Stimulated activated CD4-positive, alpha-beta T cell treated with anti-CD3 and anti-CD28 coated beads, TNF-alpha, amount 100 ng/mL, for 4 hours (primary cell): ENCODE results near the gene TNRC18.
"Not testable (repeated sequence)": the region's sequence is repeated elsewhere in the genome, so short reads cannot be mapped to it uniquely, and the experiment has no call there.

Source experiments
- DNase-seq, 3 experiments: peaks; one replicate each; pipeline ENCODE4 v3.0.0-alpha.2; 2020; ENCODE audit warnings: low read depth in 3 of 3

TNRC18 gene

DNA sequence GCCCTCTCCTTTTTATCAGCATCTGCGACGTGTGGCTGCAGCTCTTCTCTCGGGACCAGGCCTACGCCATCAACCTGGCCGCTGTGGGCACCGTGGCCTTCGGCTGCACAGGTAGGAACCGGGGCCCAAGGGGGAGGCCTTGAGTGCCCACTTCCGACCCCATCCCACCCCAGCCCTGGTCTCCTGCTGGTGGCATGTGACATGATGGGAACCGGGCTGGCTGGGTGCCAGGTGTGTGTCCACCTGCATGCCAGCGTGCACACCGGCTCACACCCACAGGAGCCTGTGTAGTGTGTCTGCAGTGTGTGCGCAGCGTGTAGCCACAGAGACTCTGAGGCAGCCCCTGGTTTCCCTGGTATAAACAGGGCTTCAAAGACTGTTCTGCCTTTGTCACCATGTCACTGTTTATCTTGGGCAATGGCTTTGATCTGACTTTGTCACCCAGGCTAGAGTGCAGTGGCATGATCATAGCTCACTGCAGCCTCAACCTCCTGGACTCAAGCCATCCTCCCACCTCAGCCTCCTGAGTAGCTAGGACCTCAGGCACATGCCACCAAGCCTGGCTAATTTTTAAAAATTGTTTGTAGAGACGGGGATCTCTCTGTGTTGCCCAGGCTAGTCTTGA lies 131.8 kb downstream of the TNRC18 start:
- DNase-seq, result not testable (repeated sequence)

DNA sequence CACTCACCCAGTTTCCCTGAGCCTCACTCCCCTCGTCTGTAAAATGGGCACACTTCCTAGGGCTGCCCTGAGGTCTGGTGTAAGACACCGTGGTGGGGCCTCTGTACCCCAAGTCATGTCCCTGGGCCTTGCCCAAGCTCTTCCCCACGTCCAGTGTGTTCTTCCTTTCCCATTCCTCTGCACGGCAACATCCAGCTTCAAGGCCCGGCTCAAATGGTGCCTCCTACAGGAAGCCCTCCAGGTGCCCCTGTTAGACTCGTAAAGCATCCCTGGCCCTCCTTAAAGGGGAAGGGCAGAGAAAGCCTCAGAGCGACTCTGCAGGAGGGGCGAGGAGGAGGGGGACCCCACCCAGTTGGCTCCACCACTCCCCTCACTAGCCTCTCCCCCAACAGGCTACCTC lies 132.3 kb downstream of the TNRC18 start:
- DNase-seq, result no peak

DNA sequence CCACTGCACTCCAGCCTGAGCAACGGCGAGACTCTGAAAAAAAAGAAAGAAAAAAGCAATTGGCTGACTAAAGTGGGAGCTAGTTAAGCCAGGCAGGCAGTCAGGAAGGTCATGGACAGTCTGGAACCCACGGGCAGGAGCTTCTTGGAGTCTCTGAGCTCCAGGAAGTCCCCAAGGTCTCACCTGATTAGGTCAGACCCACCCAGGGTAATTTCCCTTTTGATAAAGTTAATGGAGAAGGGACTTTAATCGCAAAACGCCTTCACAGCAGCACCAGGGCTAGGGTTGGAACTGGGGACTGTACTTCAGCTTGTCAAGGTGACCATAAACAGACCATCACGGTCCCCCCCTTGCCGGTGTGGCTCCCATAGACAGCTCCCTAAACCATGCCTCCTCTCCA lies 134.3 kb downstream of the TNRC18 start:
- no peak for DNase-seq

DNA sequence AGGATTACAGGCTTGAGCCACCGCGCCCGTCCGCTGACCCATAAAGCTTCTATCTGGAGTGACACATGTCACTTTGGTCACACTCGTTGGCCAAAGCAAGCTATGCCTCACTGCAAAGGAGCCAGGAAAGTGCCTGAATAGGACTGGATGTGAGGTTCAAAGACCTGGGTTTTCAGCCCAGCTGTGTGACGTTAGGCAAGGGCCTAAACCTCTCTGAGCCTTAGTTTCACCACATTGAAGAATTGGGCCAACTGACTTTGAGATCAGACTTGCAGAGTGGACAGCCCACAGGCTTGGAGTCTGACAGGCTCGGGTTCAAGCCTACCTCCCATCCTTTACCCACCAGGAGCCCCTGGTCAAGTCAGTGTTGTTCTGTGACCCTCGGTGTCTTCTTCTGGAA lies 135.1 kb downstream of the TNRC18 start:
- DNase-seq, result not testable (repeated sequence)

DNA sequence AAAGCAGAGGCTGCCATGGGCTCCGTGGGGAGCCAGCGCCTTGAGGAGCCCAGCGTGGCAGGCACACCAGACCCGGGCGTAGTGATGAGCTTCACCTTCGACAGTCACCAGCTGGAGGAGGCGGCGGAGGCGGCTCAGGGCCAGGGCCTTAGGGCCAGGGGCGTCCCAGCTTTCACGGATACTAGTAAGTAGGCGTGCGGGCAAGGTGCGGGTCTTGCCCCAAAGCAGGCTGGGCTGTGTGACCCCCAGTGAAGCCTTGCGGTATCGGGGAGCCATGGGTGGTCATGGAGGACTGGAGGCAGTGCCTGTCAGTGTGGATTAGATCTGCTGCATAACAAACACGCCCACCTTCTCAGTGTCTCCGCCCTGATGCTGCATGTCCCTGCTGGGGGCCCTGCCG lies 135.8 kb downstream of the TNRC18 start:
- no peak for DNase-seq

DNA sequence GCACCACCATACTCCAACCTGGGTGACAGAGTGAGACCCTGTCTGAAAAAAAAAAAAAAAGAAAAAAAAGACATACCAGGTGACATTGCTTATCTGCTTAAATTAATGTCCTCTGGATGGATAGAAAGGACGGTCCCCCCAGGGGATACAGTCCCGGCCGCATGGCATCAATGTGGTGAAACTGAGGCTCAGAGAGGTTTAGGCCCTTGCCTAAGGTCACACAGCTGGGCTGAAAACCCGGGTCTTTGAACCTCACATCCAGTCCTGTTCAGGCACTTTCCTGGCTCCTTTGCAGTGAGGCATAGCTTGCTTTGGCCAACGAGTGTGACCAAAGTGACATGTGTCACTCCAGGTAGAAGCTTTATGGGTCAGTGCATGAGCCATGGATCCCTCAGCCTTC lies 136.3 kb downstream of the TNRC18 start:
- not testable (repeated sequence) for DNase-seq

DNA sequence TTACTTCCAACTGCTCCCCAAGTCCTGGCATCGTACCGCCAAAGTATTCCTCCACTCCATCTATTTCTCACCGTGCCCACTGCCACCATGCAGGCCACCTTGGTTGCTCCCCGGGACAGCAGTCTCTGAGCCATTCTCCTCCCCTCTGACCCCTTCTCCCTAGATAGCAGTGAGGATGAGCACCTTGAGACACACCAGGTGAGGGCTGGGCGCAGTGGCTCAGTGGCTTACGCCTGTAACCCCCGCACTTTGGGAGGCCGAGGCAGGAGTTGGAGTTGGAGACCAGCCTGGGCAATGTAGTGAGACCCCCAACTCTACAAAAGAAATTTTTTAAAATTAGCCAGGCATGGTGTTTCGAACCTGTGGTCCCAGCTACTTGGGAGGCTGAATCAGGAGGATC lies 136.7 kb downstream of the TNRC18 start:
- DNase-seq, result no peak

DNA sequence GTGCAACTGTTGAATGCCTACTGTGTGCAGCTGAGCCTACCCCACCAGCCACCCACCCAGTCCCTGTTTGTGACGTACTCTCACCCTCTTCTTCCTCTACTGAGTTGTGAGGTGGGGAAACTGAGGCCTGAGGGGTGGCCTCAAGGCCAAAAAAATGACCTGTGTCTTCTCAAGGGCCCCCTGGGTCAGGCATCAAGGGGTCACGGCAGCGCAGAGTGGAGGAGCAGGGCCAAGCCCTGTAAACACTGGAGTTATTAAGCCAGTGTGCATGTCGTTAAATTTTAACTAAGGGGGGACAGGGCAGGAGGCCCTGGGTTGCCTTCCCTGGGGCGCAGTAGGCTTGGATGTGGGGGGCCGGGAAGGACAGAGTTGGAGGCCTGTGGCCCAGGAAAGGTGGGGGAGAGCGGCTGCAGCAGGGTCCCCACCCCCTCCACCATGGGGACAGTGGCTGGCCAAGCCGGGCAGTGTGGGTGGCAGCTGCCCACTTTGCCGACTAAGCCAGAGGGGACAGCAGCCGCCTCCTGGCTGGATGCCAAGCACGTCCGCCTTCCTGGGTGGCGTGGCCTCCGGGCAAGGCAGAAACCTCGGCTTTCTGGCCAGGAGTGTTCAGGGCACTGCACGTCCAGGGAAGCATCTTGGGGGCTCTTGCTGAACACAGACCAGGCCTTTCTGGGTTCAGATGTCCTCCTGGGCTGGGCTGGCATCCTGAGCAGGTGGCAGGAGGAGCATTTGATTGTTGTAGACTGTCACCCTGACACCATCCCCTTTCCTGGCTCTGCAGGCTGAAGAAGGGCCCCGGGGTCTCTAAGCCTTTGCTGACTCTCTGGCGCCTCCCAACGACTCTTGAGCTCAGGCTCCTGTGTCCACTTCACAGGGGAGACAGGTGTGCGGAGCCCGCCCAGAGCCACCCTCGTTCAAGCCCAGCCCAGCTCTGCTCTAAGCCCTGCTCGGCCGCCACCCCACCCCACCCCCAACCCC lies 139.0 kb downstream of the TNRC18 start:
- no peak for DNase-seq

DNA sequence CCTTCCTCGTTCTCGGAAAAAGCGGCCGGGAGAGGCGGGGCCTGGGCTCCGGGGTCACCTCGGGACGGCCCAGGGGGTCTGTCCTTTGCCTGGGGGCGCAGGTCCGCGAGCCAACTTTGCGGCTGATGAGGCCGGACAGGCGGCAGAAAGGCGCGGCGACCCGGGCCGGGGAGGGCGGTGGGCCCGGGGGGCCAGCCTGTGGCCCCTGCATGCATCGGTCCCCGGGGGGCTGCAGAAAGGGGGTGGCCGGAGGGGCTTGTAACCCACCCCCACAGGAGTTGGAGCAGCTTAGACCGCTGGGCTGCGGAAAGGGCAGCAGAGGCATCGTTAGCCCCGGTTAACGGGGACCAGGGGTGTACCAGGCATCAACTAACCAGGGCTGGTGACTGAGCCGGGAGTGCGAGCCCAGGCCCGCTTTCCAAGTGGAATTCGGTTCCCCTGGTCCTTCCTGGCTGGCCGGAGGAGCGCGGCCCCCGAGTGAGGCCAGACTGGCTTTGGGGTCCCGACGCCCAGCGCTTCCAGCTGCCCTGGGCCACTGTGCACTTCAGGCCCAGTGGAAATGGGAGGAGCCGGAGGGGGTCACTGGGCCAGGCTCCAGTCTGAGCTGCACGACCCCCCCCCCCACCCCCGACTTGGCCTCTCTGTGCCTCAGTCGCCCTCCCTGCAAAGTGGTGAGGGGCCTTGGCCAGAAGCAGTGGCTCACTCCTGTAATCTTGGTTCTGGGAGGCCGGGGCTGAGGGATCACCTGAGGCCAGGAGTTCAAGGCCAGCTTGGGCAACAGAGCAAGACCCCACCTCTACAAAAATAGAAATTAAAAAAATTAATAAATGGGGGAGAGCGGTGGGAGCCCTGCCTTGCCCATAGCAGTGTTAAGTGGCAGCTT lies 140.0 kb downstream of the TNRC18 start:
- no peak for DNase-seq

DNA sequence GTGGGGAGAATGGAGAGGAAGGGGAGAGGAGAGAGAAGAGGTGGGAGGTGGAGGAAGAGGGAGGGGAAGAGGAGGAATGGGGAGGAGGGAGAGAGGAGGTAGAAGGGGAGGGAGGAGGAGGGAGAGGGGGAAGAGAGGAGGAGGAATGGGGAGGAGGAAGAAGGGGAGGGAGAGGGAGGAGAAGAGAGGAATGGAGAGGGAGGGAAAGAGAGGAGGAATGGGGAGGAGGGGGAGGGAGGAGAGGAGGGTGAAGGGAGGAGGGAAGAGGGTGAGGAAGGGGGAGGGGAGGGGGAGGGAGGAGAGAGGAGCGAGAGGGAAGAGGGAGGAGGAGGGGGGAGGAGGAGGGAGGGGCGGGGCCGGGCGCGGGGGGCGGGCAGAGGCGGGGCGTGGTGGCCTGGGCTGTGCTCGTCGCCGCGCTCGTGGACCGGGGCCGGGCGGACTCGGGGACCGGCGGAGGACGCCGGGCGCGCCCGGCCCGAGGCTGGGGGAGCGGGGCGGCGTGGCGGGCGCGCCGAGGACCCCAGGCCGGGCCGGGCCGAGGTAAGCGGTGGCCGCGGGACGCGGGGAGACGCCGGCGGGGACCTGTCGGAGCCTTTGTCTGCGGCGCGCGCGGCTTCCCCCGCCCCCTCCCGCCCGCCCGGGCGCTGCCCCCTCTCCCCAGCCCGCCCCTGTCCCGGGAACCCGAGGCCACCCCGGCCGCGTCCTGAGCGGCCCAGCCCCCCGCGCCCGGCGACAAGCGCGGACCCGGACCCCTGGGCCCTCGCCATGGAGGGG lies 140.9 kb downstream of the TNRC18 start, which contains the start of gene SLC29A4:
SLC29A4 (plus strand) TSS at position 401 of the 774 bp plus-strand sequence. CDS start 4,874 bp downstream, outside the sequence.
- no peak for DNase-seq

DNA sequence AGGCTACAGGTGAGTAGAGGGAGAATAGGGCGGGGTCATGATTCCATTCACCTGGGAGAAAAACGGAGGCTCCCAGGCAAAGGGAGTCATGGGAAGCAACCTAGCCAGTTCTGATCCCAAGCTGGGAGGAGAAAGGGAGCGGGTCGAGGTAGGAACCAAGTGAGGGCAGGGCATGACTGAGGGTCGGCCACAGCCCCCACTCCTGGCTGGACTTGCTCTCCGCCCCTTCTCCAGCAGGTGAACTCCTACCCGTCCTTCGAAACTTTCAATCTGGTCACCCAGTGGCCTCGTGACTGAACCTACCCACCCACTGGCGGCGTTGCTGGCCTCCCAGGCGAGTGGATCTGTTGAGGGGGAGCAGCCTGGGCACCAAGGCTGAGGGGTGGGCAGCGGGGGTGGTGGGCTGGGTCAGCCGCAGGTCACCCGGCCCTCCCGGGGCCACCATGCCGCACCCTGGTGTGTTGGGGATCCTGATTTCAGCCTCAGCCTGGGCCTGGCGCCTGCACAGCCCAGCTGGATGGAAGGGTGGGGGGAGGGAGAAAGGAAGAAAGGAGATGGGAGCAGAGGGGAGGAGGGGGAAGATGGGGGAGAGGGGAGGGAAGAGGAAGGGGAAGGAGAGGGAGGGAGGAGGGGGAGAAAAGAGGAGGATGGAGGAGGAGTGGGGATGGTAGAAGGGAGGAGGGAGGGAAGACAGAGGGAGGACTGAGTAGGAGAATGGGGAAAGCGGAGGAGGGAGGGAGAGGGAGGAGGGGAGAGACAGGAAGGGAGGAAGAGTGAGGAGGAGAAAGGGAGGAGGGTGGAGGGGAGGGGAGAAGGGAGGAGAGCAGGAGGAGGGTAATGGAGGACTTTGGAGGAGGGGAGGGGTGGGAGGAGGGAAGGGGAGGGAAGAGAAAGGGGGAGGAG lies 141.8 kb downstream of the TNRC18 start:
- not testable (repeated sequence) for DNase-seq

DNA sequence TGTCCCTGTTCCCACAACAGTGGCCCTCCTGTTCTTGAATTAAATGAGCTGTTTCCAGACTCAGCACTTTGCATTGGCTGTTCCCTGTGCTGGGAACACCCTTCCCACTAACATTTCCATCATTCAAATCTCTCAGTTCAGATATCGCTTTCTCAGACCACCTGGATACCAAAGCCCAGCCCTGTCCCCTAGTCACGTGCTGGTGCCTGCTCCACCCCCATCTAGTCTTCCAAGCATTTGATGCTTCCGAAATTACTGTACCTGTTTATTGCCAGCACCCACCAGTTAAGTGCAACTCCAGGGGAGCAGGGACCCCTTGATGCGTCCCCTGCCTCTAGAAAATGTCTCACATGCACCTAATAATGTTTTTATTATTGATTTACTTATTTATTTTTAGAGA lies 143.9 kb downstream of the TNRC18 start:
- no peak for DNase-seq

DNA sequence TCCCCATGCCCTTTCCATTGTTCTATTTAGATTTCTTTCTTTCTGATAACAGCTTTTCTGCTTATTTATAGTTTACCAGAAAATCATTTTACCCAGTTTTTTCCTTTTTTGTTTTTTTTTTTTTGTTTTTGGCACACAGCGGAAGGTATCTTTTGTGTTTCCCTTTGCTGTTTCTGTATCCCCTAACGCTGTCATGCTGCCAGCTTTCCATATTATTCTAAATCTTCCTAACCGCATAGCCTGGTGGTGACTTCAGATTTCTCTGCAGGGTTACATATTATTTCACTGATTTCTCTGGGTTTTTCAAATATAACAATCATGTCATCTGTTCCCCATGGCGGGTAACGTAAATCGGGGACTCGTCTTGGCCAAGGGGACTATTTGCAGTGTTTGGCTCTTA lies 144.9 kb downstream of the TNRC18 start:
- no peak for DNase-seq

DNA sequence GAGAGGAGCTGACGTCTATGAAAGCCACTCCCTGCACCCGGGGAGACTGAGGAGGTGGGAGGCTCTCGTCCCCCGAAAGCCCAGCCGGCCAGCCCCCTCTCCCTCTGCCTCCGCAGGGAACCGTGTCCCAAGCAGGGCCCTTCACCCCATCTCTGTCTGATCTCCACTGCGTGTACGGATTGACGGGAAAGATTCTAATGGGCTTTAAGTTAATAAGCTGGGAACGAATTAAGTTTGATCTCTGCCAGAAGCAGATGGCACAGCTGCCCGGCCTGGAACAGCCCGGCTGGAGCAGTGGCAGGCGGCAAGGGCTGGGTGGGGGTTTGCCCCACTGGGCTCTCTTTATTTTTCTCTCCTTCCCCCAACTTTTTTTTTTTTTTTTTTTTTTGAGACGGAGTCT lies 147.0 kb downstream of the TNRC18 start:
- no peak for DNase-seq

DNA sequence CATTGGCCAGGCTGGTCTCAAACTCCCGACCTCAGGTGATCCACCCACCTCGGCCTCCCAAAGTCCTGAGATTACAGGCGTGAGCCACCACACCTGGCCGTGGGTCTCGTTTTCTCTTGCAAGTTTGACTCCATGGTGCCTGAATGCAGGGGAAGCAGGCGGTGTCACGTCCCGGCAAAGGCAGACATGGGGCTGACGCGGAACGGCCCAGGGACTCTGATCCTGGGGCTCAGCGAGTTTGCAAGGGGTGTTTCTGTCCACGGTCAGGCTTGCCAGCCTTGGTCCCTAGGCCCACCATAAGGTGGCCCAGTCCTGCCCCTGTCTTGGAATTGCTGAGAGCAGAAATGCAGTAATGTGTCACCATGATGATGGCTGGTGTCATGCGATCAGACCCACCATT lies 147.5 kb downstream of the TNRC18 start:
- not testable (repeated sequence) for DNase-seq

DNA sequence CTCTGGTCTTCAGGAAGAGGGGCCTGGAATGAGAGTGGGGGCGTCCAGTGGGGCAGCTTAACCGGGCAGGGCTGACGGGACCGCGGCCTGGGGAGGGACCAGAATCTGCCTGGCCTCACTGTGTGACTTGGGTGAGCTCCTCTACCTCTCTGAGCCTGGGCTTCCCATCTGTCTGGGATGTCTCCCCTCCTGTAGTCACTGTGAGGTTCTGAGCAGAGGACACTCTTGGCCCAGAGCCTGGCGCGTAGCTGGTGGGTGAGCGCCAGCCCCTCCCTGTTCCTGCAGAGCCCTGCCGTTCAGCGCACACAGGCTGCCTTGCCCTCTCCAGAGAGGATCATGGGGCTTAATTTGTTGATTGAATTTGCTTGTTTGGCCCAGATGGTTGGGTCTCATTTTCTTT lies 148.1 kb downstream of the TNRC18 start:
- not testable (repeated sequence) for DNase-seq

DNA sequence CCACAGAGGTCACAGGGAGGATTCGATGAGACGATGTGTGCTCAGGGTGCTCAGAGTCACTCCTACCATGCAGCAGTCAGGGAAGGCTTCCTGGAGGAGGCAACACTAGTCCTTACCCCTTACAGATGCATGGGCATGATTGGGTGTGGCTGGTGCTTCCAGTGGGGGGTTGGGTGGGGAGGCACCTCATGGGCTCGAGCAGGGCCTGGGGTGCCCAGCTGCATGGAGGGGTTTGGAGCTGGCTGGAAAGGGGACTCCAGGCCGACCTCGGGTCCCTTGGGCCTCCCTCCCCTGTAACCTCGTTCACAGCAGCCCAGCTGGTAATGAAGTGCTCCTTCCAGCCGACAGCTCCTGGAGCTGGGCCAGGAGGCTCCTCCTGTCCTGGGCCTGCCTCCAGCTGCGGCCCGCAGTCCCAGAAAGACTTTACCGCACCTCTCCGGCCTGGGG lies 148.6 kb downstream of the TNRC18 start:
- not testable (repeated sequence) for DNase-seq

DNA sequence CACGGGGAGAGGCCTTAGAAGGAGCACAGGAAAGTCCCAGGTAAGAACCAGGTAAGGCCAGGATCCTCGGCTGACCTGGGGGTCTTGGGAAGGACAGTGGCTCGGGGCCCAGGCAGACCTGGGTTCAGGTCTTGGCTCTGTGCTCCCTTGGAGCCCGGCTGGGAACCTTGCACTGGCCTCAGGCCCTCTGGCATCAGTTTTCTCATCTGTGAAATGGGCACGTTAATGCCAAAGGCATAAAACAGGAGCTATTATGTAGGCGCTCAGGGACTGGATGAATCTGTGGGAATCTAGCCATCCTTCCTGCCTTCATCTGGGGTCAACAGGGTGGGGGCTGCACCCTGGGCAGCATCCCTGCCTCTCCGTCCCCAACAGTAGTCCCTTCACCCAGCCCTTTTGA lies 149.2 kb downstream of the TNRC18 start:
- DNase-seq, result no peak

DNA sequence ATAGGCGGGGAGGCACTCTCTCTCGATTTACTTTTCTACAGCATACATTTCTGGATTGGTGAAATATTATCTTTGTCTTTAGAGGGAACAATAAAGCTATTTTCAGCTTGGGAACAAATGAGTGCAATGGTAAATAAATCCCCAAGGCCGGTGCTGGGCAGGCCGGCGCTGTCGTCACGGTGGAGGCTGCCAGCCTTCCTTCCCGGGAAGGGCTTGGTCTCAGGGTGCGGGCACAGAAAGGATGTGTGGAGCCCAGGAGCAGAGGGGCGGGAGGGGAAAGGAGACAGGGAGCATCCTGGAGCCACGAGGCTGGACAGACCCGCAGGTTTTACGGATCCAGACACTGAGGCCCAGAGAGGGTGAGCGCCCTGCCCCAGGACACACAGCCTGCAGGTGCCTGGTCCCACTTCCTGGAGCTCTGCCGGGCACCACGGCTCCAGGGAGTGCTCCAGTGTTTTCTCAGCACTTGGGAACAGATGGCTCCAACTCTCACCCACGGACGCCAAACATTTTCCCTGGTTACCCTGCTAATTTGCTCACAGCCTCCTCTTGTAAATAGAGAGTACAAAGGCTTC lies 149.7 kb downstream of the TNRC18 start:
- not testable (repeated sequence) for DNase-seq

DNA sequence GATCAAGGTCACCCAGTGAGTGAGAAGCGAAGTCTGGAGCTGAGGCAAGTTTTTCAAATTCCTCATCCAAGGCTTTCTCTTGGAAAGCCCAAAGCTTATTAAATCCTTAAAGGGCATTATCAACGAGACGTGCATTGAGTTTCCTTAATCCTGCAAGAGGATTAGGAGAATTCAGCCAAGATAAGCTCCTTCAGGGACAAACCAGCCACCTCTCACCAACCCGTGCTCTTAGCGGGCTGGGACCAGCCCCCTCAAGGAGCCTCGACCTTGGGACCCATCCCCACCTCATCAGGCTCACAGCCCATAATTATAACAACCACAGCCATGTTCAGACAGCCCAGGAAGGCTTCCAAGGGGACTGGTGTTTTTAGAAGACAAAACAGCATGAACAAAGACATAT lies 152.8 kb downstream of the TNRC18 start:
- no peak for DNase-seq
